HCT116 (cell line): Measurements from ENCODE around the gene POFUT1. TPM values are rescaled to one million over a fixed set of nuclear protein-coding genes. Genes with fewer than 3 reads are reported as not detected.

Experiments used
- ATAC-seq: fragments of 200-7000 bp; cut with Tn5 transposase; 2 replicates; pipeline ENCODE4 v1.9.1; 2020; ENCODE audit warnings: mild to moderate bottlenecking, moderate library complexity
- BruUV-seq: library from RNA; stranded (reverse); fragments of 400-500 nt; replicated peaks from 2 replicates; lab custom pipeline; 2021; lab: Mats Ljungman, UMichigan
- CTCF ChIA-PET: fragments of 300-600 bp; sonication (Branson Sonifier 250); formaldehyde crosslinking; loops from one replicate; lab custom pipeline; 2021; ENCODE audit warnings: antibody characterized with exemption; lab: Charles Lee
- POLR2A ChIA-PET: fragments of 300-600, 350-600 bp; sonication (Branson Sonifier 250); formaldehyde crosslinking; loops from one replicate; lab custom pipeline; 2021; ENCODE audit warnings: antibody characterized with exemption; lab: Charles Lee
- RAD21 ChIA-PET, 2 experiments: fragments of 300-600 bp; sonication (Branson Sonifier 250); formaldehyde crosslinking; loops; one replicate each; lab custom pipeline; 2023; ENCODE audit warnings: low total read pairs in 2 of 2; ENCODE audit not compliant: uncharacterized antibody in 2 of 2, unreplicated experiment in 2 of 2, low non-redundant PET in 1 of 2; lab: Charles Lee
- DNase-seq: peaks from one replicate; pipeline ENCODE4 v3.0.0-alpha.2; 2010; ENCODE audit warnings: low read depth, low spot score
- H2AFZ ChIP-seq: fragments of 200-600 bp; shearing (Covaris generic), sonication (generic); 2 replicates; pipeline ENCODE4 v1.6.1; 2017; ENCODE audit warnings: low read depth, mixed run types, mixed read lengths, antibody characterized with exemption, low read length; ENCODE audit not compliant: poor library complexity, severe bottlenecking
- H3K27ac ChIP-seq: 2 replicates; pipeline ENCODE4 v1.5.1; 2012; ENCODE audit warnings: low read depth, low read length
- H3K27me3 ChIP-seq: fragments of 200-600 bp; sonication (generic); 2 replicates; pipeline ENCODE4 v1.6.1; 2016; ENCODE audit warnings: mixed run types, low read length, mixed read lengths; ENCODE audit not compliant: insufficient read depth
- H3K36me3 ChIP-seq, 2 experiments: fragments of 200-500 bp in 1 of 2; fragments of 200-600 bp in 1 of 2; sonication (Bioruptor generic) in 1 of 2; sonication (generic) in 1 of 2; 2 replicates each; pipeline versions ENCODE4 v1.5.1 to v1.6.1; 2014 to 2016; ENCODE audit warnings: low read length in 2 of 2, inconsistent platforms in 1 of 2, mixed read lengths in 1 of 2, mixed run types in 1 of 2; ENCODE audit not compliant: insufficient read depth in 2 of 2, control insufficient read depth in 1 of 2
- H3K4me1 ChIP-seq, 2 experiments: fragments of 200-600 bp in 1 of 2; sonication (generic) in 1 of 2; 2 replicates each; pipeline versions ENCODE4 v1.5.1 to v1.6.1; 2012 to 2017; ENCODE audit warnings: low read length in 2 of 2, inconsistent platforms in 1 of 2, mild to moderate bottlenecking in 1 of 2, mixed read lengths in 1 of 2, mixed run types in 1 of 2, moderate library complexity in 1 of 2; ENCODE audit not compliant: insufficient read depth in 2 of 2, control insufficient read depth in 1 of 2
- H3K4me2 ChIP-seq: fragments of 200-600 bp; sonication (generic); 2 replicates; pipeline ENCODE4 v1.6.1; 2017; ENCODE audit warnings: mixed run types, low read length, mixed read lengths
- H3K4me3 ChIP-seq, 2 experiments: fragments of 200-600 bp in 1 of 2; sonication (generic) in 1 of 2; replicated peaks in 1 of 2; 2 replicates each; pipeline ENCODE4 v1.5.1; 2011 to 2016; ENCODE audit warnings: low read length in 2 of 2, control low read depth in 1 of 2, low read depth in 1 of 2, mild to moderate bottlenecking in 1 of 2, mixed read lengths in 1 of 2, mixed run types in 1 of 2
- H3K79me2 ChIP-seq: fragments of 200-600 bp; sonication (generic); 2 replicates; pipeline ENCODE4 v1.6.1; 2017; ENCODE audit warnings: mild to moderate bottlenecking, mixed run types, low read length, moderate library complexity, mixed read lengths; ENCODE audit not compliant: insufficient read depth
- H3K9ac ChIP-seq: fragments of 200-600 bp; sonication (generic); 2 replicates; pipeline ENCODE4 v1.6.1; 2016; ENCODE audit warnings: low read length, mixed read lengths
- H3K9me2 ChIP-seq: fragments of 200-600 bp; sonication (generic), shearing (Covaris generic); 2 replicates; pipeline ENCODE4 v1.6.1; 2017; ENCODE audit warnings: mixed run types, mild to moderate bottlenecking, moderate library complexity; ENCODE audit not compliant: insufficient read depth
- H3K9me3 ChIP-seq, 2 experiments: fragments of 200-500 bp in 1 of 2; fragments of 200-600 bp in 1 of 2; sonication (Bioruptor generic) in 1 of 2; sonication (generic) in 1 of 2; 2 replicates each; pipeline ENCODE4 v1.6.1; 2014 to 2017; ENCODE audit warnings: low read length in 2 of 2, mixed read lengths in 2 of 2, inconsistent platforms in 1 of 2, low read depth in 1 of 2, mild to moderate bottlenecking in 1 of 2, mixed run types in 1 of 2, moderate library complexity in 1 of 2; ENCODE audit not compliant: control insufficient read depth in 1 of 2, insufficient read depth in 1 of 2
- H4K20me1 ChIP-seq: fragments of 200-600 bp; sonication (generic), shearing (Covaris generic); 2 replicates; pipeline ENCODE4 v1.6.1; 2017; ENCODE audit warnings: mixed run types, mild to moderate bottlenecking, moderate library complexity; ENCODE audit not compliant: insufficient read depth
- ATF3 ChIP-seq: IDR thresholded peaks from 2 replicates; pipeline ENCODE4 v1.6.1; 2012
- CBX3 ChIP-seq: IDR thresholded peaks from 2 replicates; pipeline ENCODE4 v1.6.1; 2012; ENCODE audit warnings: low read depth
- CEBPB ChIP-seq: IDR thresholded peaks from 2 replicates; pipeline ENCODE4 v1.6.1; 2012; ENCODE audit warnings: low read depth
- CTCF ChIP-seq, 3 experiments: fragments of 200-600 bp in 1 of 3; sonication (generic) in 1 of 3; IDR thresholded peaks in 2 of 3; conservative IDR thresholded peaks in 1 of 3; 2 replicates each; pipeline ENCODE4 v1.5.1; 2012 to 2017; ENCODE audit warnings: low read depth in 2 of 3, low read length in 2 of 3, antibody characterized with exemption in 1 of 3, borderline replicate concordance in 1 of 3, control low read depth in 1 of 3, mild to moderate bottlenecking in 1 of 3, mixed read lengths in 1 of 3, mixed run types in 1 of 3, moderate library complexity in 1 of 3; ENCODE audit not compliant: insufficient read depth in 1 of 3
- EZH2 ChIP-seq: fragments of 200-600 bp; sonication (generic); IDR thresholded peaks from 2 replicates; pipeline ENCODE4 v1.6.1; 2017; ENCODE audit warnings: antibody characterized with exemption, mixed run types
- EZH2phosphoT487 ChIP-seq: fragments of 200-600 bp; IDR thresholded peaks from 2 replicates; pipeline ENCODE4 v1.6.1; 2018; ENCODE audit warnings: antibody characterized with exemption, borderline replicate concordance
- FOSL1 ChIP-seq: IDR thresholded peaks from 2 replicates; pipeline ENCODE4 v1.6.1; 2012; ENCODE audit warnings: low read depth
- POLR2AphosphoS5 ChIP-seq: IDR thresholded peaks from 2 replicates; pipeline ENCODE4 v1.6.1; 2011; ENCODE audit warnings: mild to moderate bottlenecking, low read depth, low read length, moderate library complexity
- RAD21 ChIP-seq: IDR thresholded peaks from 2 replicates; pipeline ENCODE4 v1.6.1; 2012; ENCODE audit warnings: low read depth, mild to moderate bottlenecking
- SRF ChIP-seq: IDR thresholded peaks from 2 replicates; pipeline ENCODE4 v1.6.1; 2012; ENCODE audit warnings: low read depth
- TCF7L2 ChIP-seq: IDR thresholded peaks from 2 replicates; pipeline ENCODE4 v1.7.0; 2011; ENCODE audit warnings: borderline replicate concordance, inconsistent platforms; ENCODE audit not compliant: insufficient read depth, insufficient read length; ENCODE audit errors: extremely low read depth
- YY1 ChIP-seq: IDR thresholded peaks from 2 replicates; pipeline ENCODE4 v1.6.1; 2011; ENCODE audit warnings: low read length, low read depth, moderate library complexity, mild to moderate bottlenecking; ENCODE audit not compliant: insufficient replicate concordance; ENCODE audit errors: extremely low read depth
- ZBTB33 ChIP-seq: IDR thresholded peaks from 2 replicates; pipeline ENCODE4 v1.6.1; 2011; ENCODE audit warnings: mild to moderate bottlenecking, low read length, moderate library complexity; ENCODE audit not compliant: insufficient replicate concordance; ENCODE audit errors: extremely low read depth
- ZFX ChIP-seq: fragments of 450-650 bp; IDR thresholded peaks from 2 replicates; pipeline ENCODE4 v1.6.1; 2017
- ZNF274 ChIP-seq: fragments of 200-500 bp; sonication (Bioruptor generic); IDR thresholded peaks from 2 replicates; pipeline ENCODE4 v1.6.1; 2014; ENCODE audit warnings: mild to moderate bottlenecking, low read depth, low read length, inconsistent platforms
- intact Hi-C: fragments of 100-400 bp; cut with micrococcal nuclease; formaldehyde crosslinking; loops from 2 replicates; pipeline ENCODE4 v1.10.0; 2022
- total RNA-seq: library from RNA; stranded (reverse); gene quantifications from one replicate; pipeline ENCODE4 v1.2.1, GENCODE V29; 2021; ENCODE audit not compliant: unreplicated experiment

The POFUT1 gene
- total RNA-seq, 1 experiment from 2014 or later: 34.5 TPM

- TF ChIP-seq CTCF (IDR thresholded peaks at IDR 0.05 in 2 of 3, conservative IDR thresholded peaks at IDR 0.05 in 1 of 3; ENCODE audit: borderline replicate concordance in 1 of 3, insufficient read depth in 1 of 3, low read depth in 2 of 3, low read length in 2 of 3): no peak
- no peak for TF ChIP-seq FOSL1
- no peak for TF ChIP-seq YY1
- no peak for TF ChIP-seq ZFX
- no peak for TF ChIP-seq ZBTB33
- no peak for TF ChIP-seq CBX3
- TF ChIP-seq POLR2AphosphoS5: no peak
Observed at GRCh38 chr20:32218156-32218900, 10.6 kb downstream of the POFUT1 start (continued).

- RAD21 ChIA-PET: no interaction called here
- Histone ChIP-seq H3K27ac (no peak overlapping the region), H3K36me3 (peaks cover 22 to 23% of the 10 kb centered on the region in 2 experiments), H4K20me1 (no peaks in the 10 kb centered on the region), H2AFZ (no peak overlapping the region), H3K27me3 (no peaks in the 10 kb centered on the region), H3K4me2 (no peak overlapping the region), H3K4me1 (no peaks in the 10 kb centered on the region), H3K9me3 (no peaks in the 10 kb centered on the region), H3K9ac (no peak overlapping the region), H3K79me2 (no peaks in the 10 kb centered on the region), H3K4me3 (no peak overlapping the region), H3K9me2 (no peaks in the 10 kb centered on the region)
- ATAC-seq: no peak
- DNase-seq: no peak
- CTCF ChIA-PET: no interaction called here
- POLR2A ChIA-PET: no interaction called here
- BruUV-seq: no TSS peak
- intact Hi-C loops: no loop called here
- TF ChIP-seq CBX3 (no peak), SRF (no peak), RAD21 (no peak), EZH2phosphoT487 (no peak), ATF3 (no peak), EZH2 (no peak), CEBPB (no peak), CTCF (IDR thresholded peaks at IDR 0.05 in 2 of 3, conservative IDR thresholded peaks at IDR 0.05 in 1 of 3; ENCODE audit: borderline replicate concordance in 1 of 3, insufficient read depth in 1 of 3, low read depth in 2 of 3, low read length in 2 of 3) (no peak), ZNF274 (no peak), TCF7L2 (no peak)
Observed at GRCh38 chr20:32224463-32224862, 16.8 kb downstream of the POFUT1 start.
